Measurements from ENCODE around the gene HFE. TPM values are rescaled to one million over a fixed set of nuclear protein-coding genes. Genes with fewer than 3 reads are reported as not detected.

Gene HFE
- total RNA-seq, 1 donor from 2014 or later: 1.2 TPM

Other genes starting within 250 kb of the HFE start
- 0.23 TPM for gene SLC17A3, start 213.2 kb upstream of the HFE start, total RNA-seq (ENCODE audit: unreplicated experiment)
- not detected for gene SLC17A2, start 156.7 kb upstream of the HFE start, total RNA-seq (ENCODE audit: unreplicated experiment)
- 3.8 TPM for gene TRIM38, start 124.6 kb upstream of the HFE start, total RNA-seq (ENCODE audit: unreplicated experiment)